Stimulated activated memory B cell treated with anti-CD40 and anti-IgM and Interleukin-4, amounts not matched to agents 10 μg/mL and 1 μg/mL and 100 μg/mL, for 72 hours (primary cell): ENCODE results near the gene IGFBP5.
A peak's percentile ranks its signal among the peaks of the same experiment; 100 is the strongest.

Source experiments
- ATAC-seq: fragments of 150-1000 bp; cut with Tn5 transposase; 2 replicates; pipeline ENCODE4 v1.10.0; 2021
- H3K27ac Mint-ChIP-seq: one replicate; pipeline ENCODE4 v1.8.0; 2022; ENCODE audit warnings: mild to moderate bottlenecking, mixed read lengths
- H3K27me3 Mint-ChIP-seq: one replicate; pipeline ENCODE4 v1.8.0; 2022; ENCODE audit warnings: mixed read lengths
- H3K36me3 Mint-ChIP-seq: one replicate; pipeline ENCODE4 v1.8.0; 2022; ENCODE audit warnings: mixed read lengths
- H3K4me1 Mint-ChIP-seq: one replicate; pipeline ENCODE4 v1.8.0; 2022; ENCODE audit warnings: mixed read lengths
- H3K4me3 Mint-ChIP-seq: one replicate; pipeline ENCODE4 v1.8.0; 2022; ENCODE audit warnings: mild to moderate bottlenecking, moderate library complexity, mixed read lengths
- H3K9me3 Mint-ChIP-seq: one replicate; pipeline ENCODE4 v1.8.0; 2022; ENCODE audit warnings: mixed read lengths

The IGFBP5 gene

DNA sequence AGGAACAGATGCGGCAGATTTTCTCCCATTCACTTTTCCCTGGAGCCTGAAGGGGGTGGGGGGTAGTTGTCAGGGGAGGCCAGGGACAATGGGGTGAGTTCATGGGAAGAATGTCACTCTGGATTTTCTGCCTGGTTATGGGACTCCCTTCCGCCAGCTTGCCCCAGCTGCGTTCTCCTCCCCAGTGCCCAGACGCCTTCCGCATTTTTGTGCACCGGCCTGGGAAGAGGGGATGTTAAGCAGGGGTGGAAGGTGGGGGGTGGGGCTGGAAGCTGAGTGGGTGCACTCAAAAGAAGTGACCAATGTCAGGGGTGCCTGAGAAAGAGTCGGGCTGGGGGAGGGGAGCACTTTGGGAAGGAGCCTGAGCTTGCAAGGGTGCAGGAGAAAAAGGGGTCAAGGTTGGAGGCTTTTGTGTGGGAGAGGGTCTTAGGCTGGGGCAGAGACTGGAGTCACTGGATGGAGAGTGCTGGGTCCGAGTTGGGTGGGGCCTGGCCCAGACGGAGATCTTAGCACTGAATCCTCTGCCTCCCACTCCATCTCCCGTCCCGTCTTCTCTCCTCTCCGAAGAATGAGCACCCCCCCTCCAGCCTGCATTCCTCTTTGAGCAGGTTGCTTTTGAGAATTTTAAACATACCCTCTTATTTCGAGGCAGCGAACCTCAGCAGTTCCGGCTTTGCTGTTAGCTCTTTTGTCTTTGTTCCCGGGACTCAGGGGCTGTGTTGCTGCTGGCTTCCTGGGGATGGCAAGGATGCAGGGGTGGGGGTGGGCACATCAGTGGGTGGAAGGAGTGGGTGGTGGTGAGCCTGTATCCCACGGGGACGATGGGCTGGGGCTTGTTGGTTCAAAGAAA is 59.4 kb downstream of the IGFBP5 start:
- no peak overlapping the region for H3K27ac Mint-ChIP-seq
- peaks cover 70% of the 10 kb centered on the region for H3K27me3 Mint-ChIP-seq
- H3K4me3 Mint-ChIP-seq, result no peak overlapping the region
- no peaks in the 10 kb centered on the region for H3K9me3 Mint-ChIP-seq
- no peak for ATAC-seq
- peaks cover 28% of the 10 kb centered on the region for H3K4me1 Mint-ChIP-seq
- no peaks in the 10 kb centered on the region for H3K36me3 Mint-ChIP-seq

- no peaks in the 10 kb centered on the region for H3K9me3 Mint-ChIP-seq
- H3K27ac Mint-ChIP-seq, result no peak overlapping the region
- ATAC-seq, result no peak
- H3K4me3 Mint-ChIP-seq, result no peak overlapping the region
- H3K4me1 Mint-ChIP-seq, result peaks cover 28% of the 10 kb centered on the region
- peaks cover 74% of the 10 kb centered on the region for H3K27me3 Mint-ChIP-seq
- H3K36me3 Mint-ChIP-seq, result no peaks in the 10 kb centered on the region
Measured at GRCh38 chr2:216635171-216635570, 60.2 kb downstream of the IGFBP5 start.

DNA sequence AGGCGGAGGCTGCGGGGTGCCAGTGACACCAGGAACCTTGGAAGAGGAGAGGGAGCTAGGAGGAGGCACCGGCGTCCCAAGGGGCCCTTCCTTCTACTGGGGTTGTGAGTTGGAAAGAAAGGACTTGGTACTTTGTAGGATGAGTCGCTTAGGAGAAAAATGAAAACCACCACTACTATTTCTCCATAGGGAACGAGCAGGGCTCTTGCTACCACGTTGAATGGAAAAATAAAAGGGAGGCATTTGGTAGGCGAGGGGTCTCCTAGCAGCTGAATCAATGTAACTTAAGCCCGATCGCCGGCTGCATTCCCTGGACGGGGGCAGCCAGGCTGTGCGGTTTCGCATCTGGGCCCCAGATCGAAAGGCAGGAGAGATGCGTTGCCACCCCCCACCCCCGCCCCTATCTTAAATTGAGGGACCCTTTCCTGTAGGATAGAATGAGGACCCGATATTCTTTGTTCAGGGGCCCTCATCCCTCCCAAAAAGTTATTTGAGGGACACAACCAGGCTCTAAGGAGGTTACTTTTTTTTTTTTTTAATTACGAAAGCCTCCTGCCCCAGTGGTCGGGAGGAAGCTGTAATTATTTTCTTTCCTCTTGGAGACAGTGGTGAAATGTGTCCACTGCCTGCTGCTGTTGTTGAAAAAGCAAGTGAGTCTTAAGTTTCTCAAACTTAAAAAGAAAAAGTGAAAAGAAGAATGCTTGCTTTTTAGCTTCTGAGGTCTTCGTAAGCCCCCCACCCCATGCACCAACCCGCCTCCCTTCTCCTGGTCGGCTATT is 60.8 kb downstream of the IGFBP5 start:
- Mint-ChIP-seq H3K9me3 (no peaks in the 10 kb centered on the region), H3K36me3 (no peaks in the 10 kb centered on the region), H3K4me1 (peaks cover 28% of the 10 kb centered on the region), H3K27ac (no peak overlapping the region), H3K27me3 (peaks cover 80% of the 10 kb centered on the region), H3K4me3 (peak overlapping the region; percentile 55)
- no peak for ATAC-seq

DNA sequence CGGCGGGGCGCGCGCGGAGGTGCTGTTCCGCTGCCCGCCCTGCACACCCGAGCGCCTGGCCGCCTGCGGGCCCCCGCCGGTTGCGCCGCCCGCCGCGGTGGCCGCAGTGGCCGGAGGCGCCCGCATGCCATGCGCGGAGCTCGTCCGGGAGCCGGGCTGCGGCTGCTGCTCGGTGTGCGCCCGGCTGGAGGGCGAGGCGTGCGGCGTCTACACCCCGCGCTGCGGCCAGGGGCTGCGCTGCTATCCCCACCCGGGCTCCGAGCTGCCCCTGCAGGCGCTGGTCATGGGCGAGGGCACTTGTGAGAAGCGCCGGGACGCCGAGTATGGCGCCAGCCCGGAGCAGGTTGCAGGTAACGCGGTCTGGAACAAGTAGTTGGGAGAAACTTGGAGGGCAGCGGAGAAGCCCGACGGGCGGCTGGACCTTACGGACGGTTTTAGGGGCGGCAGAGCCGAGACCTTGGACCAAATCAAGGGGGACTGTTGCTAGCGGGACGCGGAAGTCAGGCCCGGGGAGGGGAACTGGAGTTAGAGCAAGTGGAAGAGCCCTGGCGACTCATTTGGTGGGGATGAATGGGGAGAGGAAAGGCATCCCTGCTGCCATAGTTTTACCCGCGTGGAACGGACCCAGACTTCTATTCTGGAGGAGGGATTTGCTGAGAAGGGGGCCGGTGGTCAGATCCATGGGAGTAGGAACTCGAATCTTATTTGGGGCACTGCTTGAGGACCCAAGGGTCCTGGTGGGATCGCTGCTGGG is 61.6 kb downstream of the IGFBP5 start:
- Mint-ChIP-seq H3K27ac (no peak overlapping the region), H3K4me3 (peak overlapping the region; percentile 55)
- ATAC-seq, result no peak

GRCh38 chr2:216632952-216633615 is 62.3 kb downstream of the IGFBP5 start, which contains the start of gene IGFBP2:
Gene IGFBP2 (plus strand): TSS chr2:216633420. CDS start chr2:216633524, 104 bp downstream.
- no peak for ATAC-seq
- Mint-ChIP-seq H3K4me1 (peaks cover 28% of the 10 kb centered on the region), H3K27me3 (peaks cover 88% of the 10 kb centered on the region), H3K36me3 (no peaks in the 10 kb centered on the region), H3K27ac (no peak within 1 kb of the TSS), H3K4me3 (peak within 1 kb of the TSS; percentile 61), H3K9me3 (no peaks in the 10 kb centered on the region)

More for the DNA sequence above, 61.6 kb downstream of the IGFBP5 start:
- Mint-ChIP-seq H3K27me3 (peaks cover 81% of the 10 kb centered on the region), H3K9me3 (no peaks in the 10 kb centered on the region), H3K36me3 (no peaks in the 10 kb centered on the region), H3K4me1 (peaks cover 28% of the 10 kb centered on the region)

DNA sequence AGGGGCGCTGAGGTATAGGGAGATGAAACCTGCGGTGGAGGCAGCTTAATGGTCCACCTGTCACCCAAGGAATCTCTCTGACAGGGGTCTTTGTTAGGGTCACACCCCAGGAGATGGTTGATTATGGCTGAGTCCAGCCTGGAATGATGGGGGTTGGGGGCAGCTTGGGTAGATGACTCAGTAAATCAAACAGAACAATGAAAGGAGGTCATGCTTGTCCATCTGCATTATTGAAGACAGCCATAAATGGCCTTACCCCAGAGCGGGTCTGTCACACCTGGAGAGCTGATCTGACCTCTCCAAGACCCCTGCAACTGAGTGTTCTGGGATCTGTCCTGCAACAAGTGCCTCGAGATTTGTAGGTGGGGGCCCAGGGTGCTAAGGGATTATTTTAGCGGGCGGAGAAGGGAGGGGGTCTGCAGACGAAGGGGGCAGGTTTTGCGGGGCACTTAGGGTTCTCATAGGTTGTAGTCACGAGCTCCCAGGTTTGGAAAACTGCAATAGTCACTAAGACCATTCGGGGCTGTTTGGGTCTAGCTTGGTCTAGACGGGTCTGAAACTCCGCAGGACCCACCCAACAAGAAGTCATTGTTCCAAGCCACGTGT is 62.9 kb downstream of the IGFBP5 start:
- Mint-ChIP-seq H3K9me3 (no peaks in the 10 kb centered on the region), H3K4me1 (peaks cover 28% of the 10 kb centered on the region), H3K27ac (no peak overlapping the region), H3K36me3 (no peaks in the 10 kb centered on the region), H3K27me3 (peaks cover 86% of the 10 kb centered on the region), H3K4me3 (peak overlapping the region; percentile 61)
- no peak for ATAC-seq

DNA sequence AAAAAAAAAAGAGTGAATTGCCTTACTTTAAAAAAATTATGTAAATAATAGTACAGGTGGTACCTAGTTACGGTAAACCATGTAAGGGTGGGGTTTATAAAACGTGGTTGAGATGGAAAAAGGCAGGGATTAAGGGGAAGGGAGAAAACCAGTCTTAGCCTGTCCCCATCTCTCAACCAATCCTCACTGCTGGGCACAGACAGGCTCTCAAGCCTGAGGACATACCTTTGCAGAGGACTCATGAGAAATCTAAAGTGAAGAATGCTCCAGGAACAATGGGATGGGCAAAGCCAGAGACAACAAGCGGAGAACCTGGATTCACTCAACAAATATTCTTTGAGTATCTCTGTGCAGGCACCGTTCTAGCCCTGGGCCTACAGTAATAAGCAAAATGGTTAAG is 65.6 kb downstream of the IGFBP5 start:
- no peaks in the 10 kb centered on the region for H3K36me3 Mint-ChIP-seq
- peaks cover 3% of the 10 kb centered on the region for H3K9me3 Mint-ChIP-seq
- no peak for ATAC-seq
- peaks cover 70% of the 10 kb centered on the region for H3K27me3 Mint-ChIP-seq
- no peak overlapping the region for H3K4me3 Mint-ChIP-seq
- no peak overlapping the region for H3K27ac Mint-ChIP-seq
- peaks cover 14% of the 10 kb centered on the region for H3K4me1 Mint-ChIP-seq

DNA sequence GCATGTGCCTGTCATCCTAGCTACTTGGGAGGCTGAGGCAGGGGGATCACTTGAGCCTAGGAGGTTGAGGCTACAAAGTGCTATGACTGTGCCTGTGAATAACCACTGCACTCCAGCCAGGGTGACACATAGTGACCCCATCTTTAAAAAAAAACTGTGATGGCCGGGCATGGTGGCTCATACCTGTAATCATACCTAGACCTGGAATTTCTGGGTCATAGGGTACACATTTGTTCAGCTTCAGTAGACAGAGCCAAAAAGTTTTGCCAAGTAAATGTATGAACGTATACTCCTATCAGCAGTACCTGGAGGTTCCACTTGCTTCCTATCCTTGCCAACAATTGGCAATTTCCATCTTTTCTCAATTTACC is 68.5 kb downstream of the IGFBP5 start:
- Mint-ChIP-seq H3K27ac (no peak overlapping the region), H3K4me3 (no peak overlapping the region), H3K27me3 (peaks cover 42% of the 10 kb centered on the region), H3K4me1 (no peaks in the 10 kb centered on the region), H3K9me3 (peaks cover 3% of the 10 kb centered on the region), H3K36me3 (no peaks in the 10 kb centered on the region)
- ATAC-seq, result no peak

DNA sequence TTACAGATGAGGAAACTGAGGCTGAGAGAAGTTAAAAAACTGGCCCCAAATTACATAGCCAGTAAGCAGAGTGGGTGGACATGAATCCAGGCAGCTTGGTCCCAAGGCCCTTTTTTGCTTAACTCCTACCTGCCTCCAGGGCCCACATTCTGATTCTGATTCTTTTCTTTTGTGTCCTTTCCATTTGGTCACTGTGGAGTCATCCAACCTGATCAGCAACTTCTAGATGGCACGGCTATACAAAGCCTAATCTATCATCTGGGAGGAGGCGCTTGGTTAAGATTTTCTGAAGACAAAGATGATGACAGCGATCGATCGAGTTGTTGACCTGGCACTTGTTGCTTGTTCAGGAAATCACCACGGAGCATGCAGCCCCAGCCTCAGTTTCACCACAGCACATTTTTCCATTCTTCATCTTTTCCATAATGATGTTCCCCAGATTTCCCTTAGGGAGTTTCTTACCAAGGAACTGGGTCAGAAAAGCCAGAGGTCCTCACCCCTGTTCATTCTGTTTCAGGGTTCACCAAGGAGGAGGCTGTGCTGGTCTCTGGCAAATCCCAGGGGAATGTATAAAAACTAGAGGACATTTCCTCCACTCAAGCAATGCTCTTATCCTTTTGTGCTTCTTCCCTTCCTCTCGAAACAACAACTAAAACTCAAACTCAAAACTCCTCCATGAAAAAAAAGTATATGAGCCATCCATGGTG is 69.0 kb downstream of the IGFBP5 start:
- Mint-ChIP-seq H3K4me3 (no peak overlapping the region), H3K4me1 (no peaks in the 10 kb centered on the region), H3K27me3 (peaks cover 36% of the 10 kb centered on the region), H3K27ac (no peak overlapping the region), H3K9me3 (peaks cover 3% of the 10 kb centered on the region), H3K36me3 (no peaks in the 10 kb centered on the region)
- no peak for ATAC-seq

DNA sequence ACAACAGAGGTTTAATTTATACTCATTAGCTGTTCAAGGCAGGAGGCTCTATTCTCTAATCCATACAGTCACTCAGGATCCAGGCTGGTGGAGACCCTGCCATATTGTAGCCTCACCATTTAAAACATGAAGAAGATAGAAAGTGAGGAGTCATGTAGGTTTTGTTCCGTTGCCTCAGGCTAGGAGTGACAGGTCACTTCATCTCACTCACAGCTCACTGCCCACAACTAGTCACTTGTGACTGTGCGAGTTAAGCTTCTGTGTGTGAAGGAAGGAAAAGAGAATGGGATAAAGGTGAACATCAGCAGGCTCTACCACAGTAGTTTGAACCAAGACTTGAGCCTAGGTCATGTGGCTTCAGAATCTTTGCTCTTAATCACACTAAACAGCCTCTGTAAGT is 71.1 kb downstream of the IGFBP5 start:
- no peak overlapping the region for H3K4me3 Mint-ChIP-seq
- H3K36me3 Mint-ChIP-seq, result no peaks in the 10 kb centered on the region
- peaks cover 22% of the 10 kb centered on the region for H3K27me3 Mint-ChIP-seq
- ATAC-seq, result no peak
- peaks cover 3% of the 10 kb centered on the region for H3K9me3 Mint-ChIP-seq
- no peaks in the 10 kb centered on the region for H3K4me1 Mint-ChIP-seq
- no peak overlapping the region for H3K27ac Mint-ChIP-seq

DNA sequence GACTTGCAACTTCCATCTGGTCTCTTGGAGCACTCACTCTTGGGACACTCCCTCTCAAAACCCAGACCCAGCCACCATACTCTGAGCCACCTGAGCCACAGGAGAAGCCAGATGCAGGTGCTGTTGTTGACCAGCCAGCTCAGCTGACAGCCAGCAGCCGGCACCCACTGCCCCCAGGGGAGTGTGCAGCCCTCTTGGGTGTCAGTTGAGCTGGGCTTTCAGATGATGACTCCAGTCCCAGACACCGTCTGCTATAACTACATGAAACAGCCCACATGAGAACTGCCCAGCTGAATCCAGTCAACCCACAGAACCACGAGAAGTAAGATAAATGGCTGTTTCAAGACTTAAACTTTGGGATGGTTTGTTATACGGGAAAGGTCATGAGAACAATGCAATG is 72.8 kb downstream of the IGFBP5 start:
- no peak for ATAC-seq
- Mint-ChIP-seq H3K9me3 (peaks cover 3% of the 10 kb centered on the region), H3K27ac (no peak overlapping the region), H3K36me3 (no peaks in the 10 kb centered on the region), H3K27me3 (peaks cover 11% of the 10 kb centered on the region), H3K4me1 (no peaks in the 10 kb centered on the region), H3K4me3 (no peak overlapping the region)
